Upper lobe of left lung (tissue), 4 donors: ENCODE data around the gene MYOG.

Experiments used
- CTCF ChIP-seq, 6 experiments: fragments of 450-650 bp in 4 of 6; fragments of 200-600 bp in 2 of 6; sonication (generic) in 2 of 6; IDR thresholded peaks; one replicate each; pipeline ENCODE4 v1.5.1; 2016 to 2019; ENCODE audit warnings: antibody characterized with exemption in 6 of 6
- EP300 ChIP-seq, 4 donors: sonication (generic); formaldehyde crosslinking; IDR thresholded peaks; one replicate each; pipeline ENCODE4 v1.5.1; 2017; ENCODE audit warnings: antibody characterized with exemption in 4 of 4, control low read depth in 2 of 4
- POLR2A ChIP-seq, 4 donors: fragments of 450-650 bp; IDR thresholded peaks; one replicate each; pipeline ENCODE4 v1.5.1; 2016 to 2017; ENCODE audit warnings: antibody characterized with exemption in 4 of 4, mild to moderate bottlenecking in 2 of 4
- POLR2AphosphoS5 ChIP-seq, 2 donors: sonication (generic); formaldehyde crosslinking; IDR thresholded peaks; one replicate each; pipeline ENCODE4 v1.5.1; 2017; ENCODE audit warnings: antibody characterized with exemption in 2 of 2

- TF ChIP-seq POLR2A (IDR thresholded peaks at IDR 0.05) (no peak), CTCF (IDR thresholded peaks at IDR 0.05) (no peak), EP300 (IDR thresholded peaks at IDR 0.05) (no peak), POLR2AphosphoS5 (IDR thresholded peaks at IDR 0.05) (no peak)
Observed at GRCh38 chr1:203033287-203033686, 52.5 kb downstream of the MYOG start.
